ENCODE data around the gene NKX2-3. TPM values are rescaled to one million over a fixed set of nuclear protein-coding genes. Genes with fewer than 3 reads are reported as not detected.

Gene NKX2-3
- total RNA-seq, 1 experiment from 2014 or later = not detected

- POLR2A ChIA-PET = no interaction called here
- Mint-ChIP-seq H3K4me1 (ENCODE audit: insufficient read depth, unreplicated experiment) (no peaks in the 10 kb centered on the region), H3K9me3 (ENCODE audit: unreplicated experiment) (no peaks in the 10 kb centered on the region), H3K36me3 (ENCODE audit: insufficient read depth, unreplicated experiment) (no peaks in the 10 kb centered on the region), H3K4me3 (ENCODE audit: unreplicated experiment) (no peak overlapping the region), H3K27me3 (ENCODE audit: insufficient read depth, unreplicated experiment) (peaks cover 90% of the 10 kb centered on the region), H3K27ac (ENCODE audit: low read depth, unreplicated experiment) (no peak overlapping the region)
- TF ChIP-seq CTCF (IDR thresholded peaks at IDR 0.05; ENCODE audit: unreplicated experiment) = no peak
- BruUV-seq (replicated peaks) = no TSS peak
- no peak for DNase-seq (ENCODE audit: unreplicated experiment)
- intact Hi-C loops (cut with micrococcal nuclease) = no loop called here
- CTCF ChIA-PET = no interaction called here
Measured at GRCh38 chr10:99540306-99540656, 7.5 kb downstream of the NKX2-3 start.

- Mint-ChIP-seq H3K9me3 (ENCODE audit: unreplicated experiment) (no peaks in the 10 kb centered on the region), H3K27ac (ENCODE audit: low read depth, unreplicated experiment) (no peak overlapping the region), H3K36me3 (ENCODE audit: insufficient read depth, unreplicated experiment) (no peaks in the 10 kb centered on the region), H3K27me3 (ENCODE audit: insufficient read depth, unreplicated experiment) (peaks cover 93% of the 10 kb centered on the region), H3K4me1 (ENCODE audit: insufficient read depth, unreplicated experiment) (no peaks in the 10 kb centered on the region), H3K4me3 (ENCODE audit: unreplicated experiment) (no peak overlapping the region)
- intact Hi-C loops (cut with micrococcal nuclease) = no loop called here
- no TSS peak for BruUV-seq (replicated peaks)
- ChIA-PET CTCF (interaction anchor here (0.7 to 0.8 kb wide), 2 partner anchors 36 to 104 kb away, joined by 3 to 5 read pairs; no protein-coding TSS in a partner anchor), POLR2A (no interaction called here)
- no peak for TF ChIP-seq CTCF (IDR thresholded peaks at IDR 0.05; ENCODE audit: unreplicated experiment)
- peak; percentile 31 for DNase-seq (ENCODE audit: unreplicated experiment)
Measured at GRCh38 chr10:99540657-99541531, 8.2 kb downstream of the NKX2-3 start.

- no peak for DNase-seq (ENCODE audit: unreplicated experiment)
- peaks cover 73% of the 10 kb centered on the region for H3K27me3 Mint-ChIP-seq (ENCODE audit: insufficient read depth, unreplicated experiment)
- H3K4me3 Mint-ChIP-seq (ENCODE audit: unreplicated experiment) = no peak overlapping the region
- TF ChIP-seq CTCF (IDR thresholded peaks at IDR 0.05; ENCODE audit: unreplicated experiment) = no peak
- H3K36me3 Mint-ChIP-seq (ENCODE audit: insufficient read depth, unreplicated experiment) = no peaks in the 10 kb centered on the region
- no TSS peak for BruUV-seq (replicated peaks)
- no peak overlapping the region for H3K27ac Mint-ChIP-seq (ENCODE audit: low read depth, unreplicated experiment)
- intact Hi-C loops (cut with micrococcal nuclease) = no loop called here
- ChIA-PET POLR2A (interaction anchor here (1.5 kb wide), 1 partner anchor 10 kb away, joined by 4 read pairs; no protein-coding TSS in a partner anchor), CTCF (interaction anchor here (0.9 to 1.9 kb wide), 2 partner anchors 16 to 109 kb away, joined by 3 to 9 read pairs; no protein-coding TSS in a partner anchor)
- H3K9me3 Mint-ChIP-seq (ENCODE audit: unreplicated experiment) = no peaks in the 10 kb centered on the region
- H3K4me1 Mint-ChIP-seq (ENCODE audit: insufficient read depth, unreplicated experiment) = no peaks in the 10 kb centered on the region
Measured at GRCh38 chr10:99544322-99544721, 11.6 kb downstream of the NKX2-3 start.

DNA sequence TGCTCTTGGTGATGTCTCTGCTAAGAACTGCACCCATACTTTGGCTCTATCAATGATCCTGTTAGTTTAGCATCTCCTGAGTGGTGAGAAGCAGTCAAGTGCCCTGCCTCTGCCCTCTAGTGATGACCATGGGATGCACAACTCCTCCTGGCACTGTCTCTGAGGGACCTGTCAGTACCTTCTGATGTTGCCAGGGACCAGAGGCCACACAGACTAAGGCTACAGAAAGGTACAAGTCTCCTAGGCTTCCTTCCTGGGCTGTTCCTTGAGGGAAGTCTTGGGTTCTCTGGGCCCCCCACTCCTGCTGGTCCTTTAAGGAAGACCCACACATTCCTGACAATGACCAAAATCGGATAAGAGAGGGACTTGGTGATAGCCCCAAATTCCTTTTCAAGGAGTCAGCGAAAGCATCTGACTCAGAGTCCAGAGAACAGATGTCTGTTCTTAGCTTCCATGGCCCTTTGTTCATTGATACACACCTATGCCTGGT is 15.3 kb downstream of the NKX2-3 start:
- intact Hi-C loops (cut with micrococcal nuclease) = loop anchor here (1.0 kb wide), 1 partner anchor 112 kb away; no protein-coding TSS in a partner anchor
- ChIA-PET CTCF (interaction anchor here (0.6 to 4.9 kb wide), 6 partner anchors 12 to 1520 kb away, joined by 3 to 32 read pairs (median 5); no protein-coding TSS in a partner anchor), POLR2A (interaction anchor here (0.7 kb wide), 1 partner anchor 45 kb away, joined by 4 read pairs; no protein-coding TSS in a partner anchor)
- no TSS peak for BruUV-seq (replicated peaks)
- TF ChIP-seq CTCF (IDR thresholded peaks at IDR 0.05; ENCODE audit: unreplicated experiment) = no peak
- H3K4me1 Mint-ChIP-seq (ENCODE audit: insufficient read depth, unreplicated experiment) = peaks cover 8% of the 10 kb centered on the region
- no peaks in the 10 kb centered on the region for H3K36me3 Mint-ChIP-seq (ENCODE audit: insufficient read depth, unreplicated experiment)
- DNase-seq (ENCODE audit: unreplicated experiment) = peak; percentile 43
- peaks cover 60% of the 10 kb centered on the region for H3K27me3 Mint-ChIP-seq (ENCODE audit: insufficient read depth, unreplicated experiment)
- H3K4me3 Mint-ChIP-seq (ENCODE audit: unreplicated experiment) = no peak overlapping the region
- no peak overlapping the region for H3K27ac Mint-ChIP-seq (ENCODE audit: low read depth, unreplicated experiment)
- no peaks in the 10 kb centered on the region for H3K9me3 Mint-ChIP-seq (ENCODE audit: unreplicated experiment)

All from MCF 10A (cell line).